Epithelial cell of proximal tubule (primary cell): ENCODE data around the gene VGLL2. TPM values are rescaled to one million over a fixed set of nuclear protein-coding genes. Genes with fewer than 3 reads are reported as not detected.
"Not testable (repeated sequence)": the region's sequence is repeated elsewhere in the genome, so short reads cannot be mapped to it uniquely, and the experiment has no call there.

ENCODE experiments used
- DNase-seq: peaks from one replicate; pipeline ENCODE4 v3.0.0-alpha.2; 2011; ENCODE audit warnings: low read depth
- H3K4me3 ChIP-seq: 2 replicates; pipeline ENCODE4 v1.5.1; 2011; ENCODE audit warnings: low read depth, mild to moderate bottlenecking, low read length
- CTCF ChIP-seq: conservative IDR thresholded peaks from 2 replicates; pipeline ENCODE4 v1.5.1; 2012; ENCODE audit warnings: low read depth, mild to moderate bottlenecking, low read length
- total RNA-seq: library from RNA; depleted of rRNA; stranded (reverse); fragments of >200 nt; gene quantifications from 2 replicates; pipeline ENCODE4 v1.2.3, GENCODE V29; 2015

The VGLL2 gene
- total RNA-seq, 1 donor from 2014 or later: not detected

GRCh38 chr6:117231466-117231865 is 33.9 kb upstream of the VGLL2 start:
- no peak for DNase-seq
- TF ChIP-seq CTCF: no peak
- no peak overlapping the region for H3K4me3 ChIP-seq

DNA sequence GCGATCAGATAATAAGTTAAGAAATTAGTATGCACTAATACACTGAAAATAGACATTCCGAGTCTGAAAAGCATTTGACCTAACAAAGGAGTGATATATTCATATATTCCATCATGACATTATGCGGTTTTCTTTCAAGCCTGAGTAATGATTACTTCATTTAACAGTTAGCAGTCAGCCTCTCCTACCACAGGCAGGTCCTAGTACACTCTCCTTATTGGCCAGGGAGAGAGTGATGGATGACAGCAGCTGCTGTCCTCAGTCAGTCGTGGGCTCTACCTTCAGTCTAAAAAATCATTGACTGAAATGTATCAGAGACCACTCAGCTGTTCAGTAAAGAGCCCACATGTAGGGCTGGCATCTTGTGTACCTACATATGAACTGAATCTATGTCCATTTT is 33.2 kb upstream of the VGLL2 start:
- no peak for TF ChIP-seq CTCF
- DNase-seq: no peak
- no peak overlapping the region for H3K4me3 ChIP-seq

GRCh38 chr6:117233145-117233544 is 32.2 kb upstream of the VGLL2 start:
- H3K4me3 ChIP-seq: no peak overlapping the region
- DNase-seq: no peak
- TF ChIP-seq CTCF: no peak

DNA sequence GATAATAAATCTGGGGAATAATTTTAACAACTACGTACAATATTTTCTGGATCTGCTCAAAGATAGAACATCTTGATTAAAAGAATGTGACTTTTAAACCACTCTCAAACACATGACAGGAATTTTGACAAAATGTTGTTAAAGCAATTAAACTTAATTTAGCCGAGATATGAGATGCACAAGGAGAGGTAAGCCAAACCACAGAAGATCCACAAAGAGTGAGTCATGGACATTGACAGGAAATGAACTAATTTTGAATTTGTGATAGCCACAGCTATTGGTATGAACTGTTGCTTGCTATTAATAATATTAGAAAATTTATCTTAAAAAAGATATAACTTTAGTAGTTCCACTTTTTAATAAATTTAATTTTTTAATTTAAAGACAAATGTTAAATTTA is 27.8 kb upstream of the VGLL2 start:
- DNase-seq: no peak
- H3K4me3 ChIP-seq: no peak overlapping the region
- no peak for TF ChIP-seq CTCF

DNA sequence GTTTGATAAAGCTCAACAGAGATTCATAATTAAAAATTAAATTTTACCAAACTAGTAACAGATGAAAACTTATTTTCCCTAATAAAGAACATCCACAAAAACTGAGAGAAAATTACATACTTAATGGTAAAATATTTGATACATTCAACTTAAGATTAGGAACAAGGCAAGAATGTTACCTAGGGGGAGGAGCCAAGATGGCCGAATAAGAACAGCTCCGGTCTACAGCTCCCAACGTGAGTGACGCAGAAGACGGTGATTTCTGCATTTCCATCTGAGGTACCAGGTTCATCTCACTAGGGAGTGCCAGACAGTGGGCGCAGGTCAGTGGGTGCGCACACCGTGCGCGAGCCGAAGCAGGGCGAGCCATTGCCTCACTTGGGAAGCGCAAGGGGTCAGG is 20.8 kb upstream of the VGLL2 start:
- not testable (repeated sequence) for DNase-seq, H3K4me3 ChIP-seq

DNA sequence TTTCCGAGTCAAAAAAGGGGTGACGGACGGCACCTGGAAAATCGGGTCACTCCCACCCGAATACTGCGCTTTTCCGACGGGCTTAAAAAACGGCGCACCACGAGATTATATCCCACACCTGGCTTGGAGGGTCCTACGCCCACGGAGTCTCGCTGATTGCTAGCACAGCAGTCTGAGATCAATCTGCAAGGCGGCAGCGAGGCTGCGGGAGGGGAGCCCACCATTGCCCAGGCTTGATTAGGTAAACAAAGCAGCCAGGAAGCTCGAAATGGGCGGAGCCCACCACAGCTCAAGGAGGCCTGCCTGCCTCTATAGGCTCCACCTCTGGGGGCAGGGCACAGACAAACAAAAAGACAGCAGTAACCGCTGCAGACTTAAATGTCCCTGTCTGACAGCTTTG is 20.4 kb upstream of the VGLL2 start:
- DNase-seq, H3K4me3 ChIP-seq: not testable (repeated sequence)

DNA sequence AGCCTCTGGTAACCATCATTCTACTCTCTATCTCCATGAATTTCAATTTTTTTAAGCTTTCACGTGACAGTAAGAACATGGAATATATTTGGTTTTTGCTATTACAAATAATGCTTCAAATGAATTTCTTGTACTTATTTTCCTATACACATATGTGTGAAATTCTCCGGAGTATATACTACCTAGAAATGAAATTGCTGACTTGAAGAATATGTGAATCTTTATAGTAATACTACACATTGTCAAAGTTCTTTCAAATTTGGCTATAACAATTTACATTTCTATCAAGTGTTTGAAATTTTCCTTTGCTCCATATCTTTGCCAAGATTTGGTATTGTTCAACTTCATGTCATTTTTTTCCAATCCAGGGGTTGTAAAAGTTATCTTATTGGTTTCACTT is 11.6 kb upstream of the VGLL2 start:
- H3K4me3 ChIP-seq: no peak overlapping the region
- DNase-seq: no peak

DNA sequence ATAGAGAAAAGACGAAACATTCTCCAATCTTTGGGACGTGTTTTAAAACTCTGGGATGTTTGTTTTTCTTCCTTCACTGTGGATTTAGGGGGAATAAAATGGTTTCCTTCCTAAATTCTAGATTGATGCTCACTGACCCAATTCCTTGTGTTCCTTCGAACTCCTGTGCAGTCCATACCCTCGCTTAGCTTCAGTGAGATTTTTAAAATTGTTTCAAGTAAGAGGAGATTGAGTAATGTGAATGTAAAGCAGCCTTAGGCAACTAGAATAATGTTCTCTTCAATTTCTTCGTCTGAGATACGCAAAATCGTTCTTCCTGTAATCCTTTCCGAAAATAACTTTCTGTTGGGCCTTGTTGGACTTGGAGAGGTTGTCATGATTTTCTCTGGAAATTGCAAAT is 2.6 kb upstream of the VGLL2 start:
- H3K4me3 ChIP-seq: no peak overlapping the region
- TF ChIP-seq CTCF: no peak
- no peak for DNase-seq

More for the DNA sequence above, 11.6 kb upstream of the VGLL2 start:
- no peak for TF ChIP-seq CTCF
